IMR-90 (cell line): ENCODE results near the gene GATA5. TPM values are rescaled to one million over a fixed set of nuclear protein-coding genes. Genes with fewer than 3 reads are reported as not detected.

Experiments
- ATAC-seq: fragments of 200-7000 bp; cut with Tn5 transposase; 2 replicates; pipeline ENCODE4 v1.9.1; 2020; ENCODE audit warnings: low read depth, mild to moderate bottlenecking, moderate library complexity
- BruUV-seq: library from RNA; stranded (reverse); fragments of 400-500 nt; replicated peaks from 2 replicates; lab custom pipeline; 2021; lab: Mats Ljungman, UMichigan
- CTCF ChIA-PET: fragments of 300-600 bp; formaldehyde crosslinking; extraction: SDS; loops from one replicate; lab custom pipeline; 2021; ENCODE audit warnings: antibody characterized with exemption; lab: Yijun Ruan, JAX
- POLR2A ChIA-PET: fragments of 300-600 bp; sonication (Branson Sonifier 250); formaldehyde crosslinking; loops from one replicate; lab custom pipeline; 2022; ENCODE audit warnings: antibody characterized with exemption; ENCODE audit not compliant: unreplicated experiment; lab: Charles Lee
- DNase-seq: peaks from one replicate; pipeline ENCODE4 v3.0.0; 2013
- H2AFZ ChIP-seq: replicated peaks from 2 replicates; pipeline ENCODE3; 2013; ENCODE audit warnings: low read length, mild to moderate bottlenecking; ENCODE audit not compliant: poor library complexity
- H2AK5ac ChIP-seq: 2 replicates; pipeline ENCODE4 v1.6.1; 2013; ENCODE audit warnings: low read depth, low read length, inconsistent platforms
- H2AK9ac ChIP-seq: replicated peaks from 2 replicates; pipeline ENCODE3; 2013; ENCODE audit warnings: mild to moderate bottlenecking, low read depth, low read length, moderate library complexity; ENCODE audit not compliant: poor library complexity
- H2BK120ac ChIP-seq: 2 replicates; pipeline ENCODE4 v1.6.1; 2013; ENCODE audit warnings: low read depth, low read length, inconsistent platforms
- H2BK15ac ChIP-seq: 3 replicates; pipeline ENCODE4 v1.6.1; 2013; ENCODE audit warnings: low read depth, low read length, inconsistent platforms
- H2BK20ac ChIP-seq: 2 replicates; pipeline ENCODE4 v1.6.1; 2013; ENCODE audit warnings: low read depth, mild to moderate bottlenecking, inconsistent platforms, low read length, moderate library complexity
- H2BK5ac ChIP-seq: 2 replicates; pipeline ENCODE4 v1.6.1; 2013; ENCODE audit warnings: mild to moderate bottlenecking, low read depth, low read length, inconsistent platforms; ENCODE audit not compliant: poor library complexity, severe bottlenecking
- H3K14ac ChIP-seq: replicated peaks from 2 replicates; pipeline ENCODE4 v1.6.1; 2013; ENCODE audit warnings: low read depth, low read length, inconsistent platforms
- H3K18ac ChIP-seq: 2 replicates; pipeline ENCODE4 v1.6.1; 2013; ENCODE audit warnings: low read depth, low read length, control low read depth
- H3K23ac ChIP-seq: 2 replicates; pipeline ENCODE4 v1.6.1; 2013; ENCODE audit warnings: low read depth, low read length, inconsistent platforms
- H3K27ac ChIP-seq: 2 replicates; pipeline ENCODE4 v1.5.1; 2013; ENCODE audit warnings: mild to moderate bottlenecking, control low read depth, low read length; ENCODE audit not compliant: insufficient read depth
- H3K27me3 ChIP-seq: 2 replicates; pipeline ENCODE4 v1.6.1; 2013; ENCODE audit warnings: low read length; ENCODE audit not compliant: control insufficient read depth, insufficient read depth
- H3K36me3 ChIP-seq: 2 replicates; pipeline ENCODE4 v1.6.1; 2013; ENCODE audit warnings: low read length, mixed read lengths; ENCODE audit not compliant: control insufficient read depth, insufficient read depth
- H3K4ac ChIP-seq: 2 replicates; pipeline ENCODE4 v1.6.1; 2013; ENCODE audit warnings: low read depth, low read length, inconsistent platforms
- H3K4me1 ChIP-seq: 2 replicates; pipeline ENCODE4 v1.6.1; 2013; ENCODE audit warnings: low read length, mixed read lengths; ENCODE audit not compliant: control insufficient read depth, insufficient read depth
- H3K4me2 ChIP-seq: 2 replicates; pipeline ENCODE4 v1.6.1; 2013; ENCODE audit warnings: low read depth, mild to moderate bottlenecking, control low read depth, low read length, moderate library complexity
- H3K4me3 ChIP-seq: 2 replicates; pipeline ENCODE4 v1.5.1; 2013; ENCODE audit warnings: low read depth, mild to moderate bottlenecking, control low read depth, low read length, moderate library complexity; ENCODE audit not compliant: insufficient read depth
- H3K56ac ChIP-seq: 2 replicates; pipeline ENCODE4 v1.6.1; 2013; ENCODE audit warnings: low read length, inconsistent platforms; ENCODE audit not compliant: insufficient read depth; ENCODE audit errors: extremely low read depth
- H3K79me1 ChIP-seq, 2 experiments: 2 replicates each; pipeline ENCODE4 v1.6.1; 2013; ENCODE audit warnings: low read length in 2 of 2, inconsistent platforms in 1 of 2, low read depth in 1 of 2
- H3K9ac ChIP-seq: 2 replicates; pipeline ENCODE4 v1.6.1; 2013; ENCODE audit warnings: low read depth, low read length, control low read depth
- H3K9me1 ChIP-seq: 2 replicates; pipeline ENCODE4 v1.6.1; 2013; ENCODE audit warnings: low read length, inconsistent platforms; ENCODE audit not compliant: insufficient read depth
- H3K9me3 ChIP-seq: 2 replicates; pipeline ENCODE4 v1.6.1; 2013; ENCODE audit warnings: low read length; ENCODE audit not compliant: control insufficient read depth, insufficient read depth
- H4K20me1 ChIP-seq: 2 replicates; pipeline ENCODE4 v1.6.1; 2013; ENCODE audit warnings: low read length, inconsistent platforms; ENCODE audit not compliant: insufficient read depth
- H4K5ac ChIP-seq: 2 replicates; pipeline ENCODE4 v1.6.1; 2013; ENCODE audit warnings: mild to moderate bottlenecking, low read depth, low read length, control low read depth
- H4K8ac ChIP-seq, 2 experiments: 2 replicates each; pipeline ENCODE4 v1.6.1; 2013; ENCODE audit warnings: low read depth in 2 of 2, low read length in 2 of 2, control low read depth in 1 of 2, inconsistent platforms in 1 of 2
- H4K91ac ChIP-seq: 2 replicates; pipeline ENCODE4 v1.6.1; 2013; ENCODE audit warnings: low read depth, low read length, inconsistent platforms; ENCODE audit not compliant: insufficient read depth
- CTCF ChIP-seq: conservative IDR thresholded peaks from 2 replicates; pipeline ENCODE4 v1.5.1; 2012; ENCODE audit warnings: mild to moderate bottlenecking, low read depth, low read length, improper control_type of control experiment
- MAZ ChIP-seq: IDR thresholded peaks from 2 replicates; pipeline ENCODE4 v1.6.1; 2012; ENCODE audit warnings: low read depth, mild to moderate bottlenecking, low read length, improper control_type of control experiment, moderate library complexity, borderline replicate concordance
- RFX5 ChIP-seq: IDR thresholded peaks from 2 replicates; pipeline ENCODE4 v1.8.0; 2012; ENCODE audit warnings: low read depth, mild to moderate bottlenecking, low read length, moderate library complexity
- SMC3 ChIP-seq: fragments of 150-350 bp; IDR thresholded peaks from 2 replicates; pipeline ENCODE4 v1.6.1; 2016; ENCODE audit warnings: low read depth, mild to moderate bottlenecking, antibody characterized with exemption, low read length, moderate library complexity
- WGBS, 2 experiments: methylation state at CpG; one replicate each; pipeline versions ENCODE4 v1.1.5 to v1.1.7; 2013; ENCODE audit warnings: missing lambda C conversion rate in 2 of 2; ENCODE audit not compliant: insufficient read length in 1 of 2; ENCODE audit errors: extremely low coverage in 2 of 2; 5-methylcytosine and 5-hydroxymethylcytosine counted together
- dilution Hi-C: fragments of 300-500 bp; cut with HindIII; formaldehyde crosslinking; loops from one replicate; pipeline ENCODE4 v1.14.3; 2018; ENCODE audit warnings: low sequenced_read_pairs; ENCODE audit not compliant: unreplicated experiment
- in situ Hi-C: fragments of 300-500 bp; cut with MboI; formaldehyde crosslinking; loops from 3 replicates; pipeline ENCODE4 v1.14.3; 2019; ENCODE audit warnings: low sequenced_read_pairs, inconsistent platforms, mixed read lengths
- intact Hi-C: fragments of 100-400 bp; cut with micrococcal nuclease; formaldehyde crosslinking; loops from 2 replicates; pipeline ENCODE4 v1.10.0; 2022
- polyA plus RNA-seq, 3 experiments: library from polyadenylated mRNA; depleted of rRNA; stranded (reverse); fragments of >200 nt; gene quantifications; 2 replicates each; pipeline ENCODE4 v1.2.3, GENCODE V29; 2012; ENCODE audit warnings: low replicate concordance in 1 of 3
- total RNA-seq: library from RNA; depleted of rRNA; stranded (reverse); fragments of >200 nt; gene quantifications from 2 replicates; pipeline ENCODE4 v1.2.3, GENCODE V29; 2012

GATA5 gene
- total and polyA plus RNA-seq, 2 of the 4 experiments (the other 2 are of a cell fraction) = not detected

DNA sequence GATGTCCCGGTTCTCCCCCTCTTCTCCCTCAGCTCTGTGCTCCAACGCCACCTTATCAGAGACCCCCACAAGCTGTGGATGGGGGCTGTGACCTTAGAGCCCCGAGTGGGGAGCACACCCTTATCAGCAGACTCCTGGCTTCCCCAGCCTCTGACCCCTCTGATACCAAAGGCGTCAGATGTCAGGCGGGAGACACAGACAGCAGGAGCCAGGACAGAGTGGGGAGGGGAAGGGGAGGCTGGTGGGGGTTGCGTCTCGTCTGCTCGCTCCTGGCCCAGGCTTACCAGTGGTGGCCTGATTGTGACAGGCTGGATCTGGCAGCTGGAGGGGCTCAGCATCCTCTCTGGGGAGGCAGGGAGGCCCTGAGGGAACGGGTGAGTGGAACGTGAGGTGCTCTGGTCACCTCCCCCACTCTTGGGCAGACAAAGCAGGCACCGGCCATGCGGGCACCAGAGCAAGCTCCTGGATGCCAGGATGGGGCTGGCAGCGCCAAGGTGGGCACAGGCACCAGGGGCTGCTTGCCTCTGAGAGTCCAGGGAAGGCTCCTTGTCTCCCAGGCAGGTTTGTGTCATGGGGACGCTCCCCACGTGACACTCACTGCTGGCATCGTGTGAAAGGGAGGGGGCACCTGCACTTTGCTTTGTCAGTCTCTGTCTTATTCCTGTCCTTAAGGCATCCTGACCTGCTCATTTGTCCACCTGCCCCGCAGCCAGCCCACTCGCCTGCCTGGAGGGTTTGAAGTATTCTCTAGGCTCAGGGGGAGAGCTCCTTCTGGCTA lies 27.8 kb upstream of the GATA5 start (continued):
- TF ChIP-seq RFX5 = no peak

- H3K9ac ChIP-seq = no peak overlapping the region
- ChIA-PET CTCF (no interaction called here), POLR2A (no interaction called here)
- no peak overlapping the region for H2BK120ac ChIP-seq
- no TSS peak for BruUV-seq
- no peak overlapping the region for H4K5ac ChIP-seq
- H2AK9ac ChIP-seq = no peak overlapping the region
- no peak overlapping the region for H3K56ac ChIP-seq
- H3K4me3 ChIP-seq = no peak overlapping the region
- peaks cover 4% of the 10 kb centered on the region; the same call in 1 of the 2 replicates for H4K20me1 ChIP-seq
- intact Hi-C loops (loop anchor here (5.0 kb wide), 1 partner anchor 290 kb away; no protein-coding TSS in a partner anchor), dilution Hi-C loops (no loop called here), in situ Hi-C loops (loop anchor here (10.0 kb wide), 1 partner anchor 112 kb away; no protein-coding TSS in a partner anchor)
- H3K18ac ChIP-seq = no peak overlapping the region
- H3K27me3 ChIP-seq = peaks cover 8% of the 10 kb centered on the region; the same call in 1 of the 2 replicates
- H3K4me2 ChIP-seq = no peak overlapping the region
- no peaks in the 10 kb centered on the region for H3K36me3 ChIP-seq
- H2BK15ac ChIP-seq = no peak overlapping the region
- H3K9me3 ChIP-seq = no peaks in the 10 kb centered on the region
- H4K91ac ChIP-seq = no peak overlapping the region
- TF ChIP-seq SMC3 (no peak), MAZ (no peak), CTCF (no peak)
- no peak overlapping the region for H3K27ac ChIP-seq
- H3K4me1 ChIP-seq = no peaks in the 10 kb centered on the region
- no peak overlapping the region for H4K8ac ChIP-seq
- H3K4ac ChIP-seq = no peak overlapping the region
- no peak overlapping the region for H3K23ac ChIP-seq
- no peak overlapping the region for H2BK5ac ChIP-seq
- 73% methylated on average over 10 of the region's 16 CpGs; no CpG with 5 or more reads in 1 of the 2 experiments for WGBS, 2 experiments
- DNase-seq = no peak
- 0 out of 2 replicates have a peak, but pooled peaks cover 8% of the 10 kb centered on the region for H3K9me1 ChIP-seq
- H2BK20ac ChIP-seq = no peak overlapping the region
- H2AK5ac ChIP-seq = no peak overlapping the region
- H3K14ac ChIP-seq = no peak overlapping the region
- no peaks in the 10 kb centered on the region for H3K79me1 ChIP-seq
- no peak for ATAC-seq
- no peak overlapping the region for H2AFZ ChIP-seq
Observed at GRCh38 chr20:62502496-62503095, 26.8 kb upstream of the GATA5 start.
